Esophagus squamous epithelium (tissue), 4 donors: Measurements from ENCODE around the gene PARD6B.

Experiments
- POLR2A ChIP-seq, 4 donors: fragments of 450-650 bp; IDR thresholded peaks; one replicate each; pipeline ENCODE4 v1.6.1; 2017; ENCODE audit warnings: antibody characterized with exemption in 4 of 4, mild to moderate bottlenecking in 4 of 4, moderate library complexity in 3 of 4
- TF ChIP-seq, protein P1 (sequence below), 6 experiments: fragments of 450-650 bp in 4 of 6; fragments of 200-600 bp in 2 of 6; sonication (generic) in 2 of 6; IDR thresholded peaks; one replicate each; pipeline ENCODE4 v1.5.1; 2016 to 2019; ENCODE audit warnings: antibody characterized with exemption in 6 of 6, mild to moderate bottlenecking in 4 of 6, moderate library complexity in 4 of 6

DNA sequence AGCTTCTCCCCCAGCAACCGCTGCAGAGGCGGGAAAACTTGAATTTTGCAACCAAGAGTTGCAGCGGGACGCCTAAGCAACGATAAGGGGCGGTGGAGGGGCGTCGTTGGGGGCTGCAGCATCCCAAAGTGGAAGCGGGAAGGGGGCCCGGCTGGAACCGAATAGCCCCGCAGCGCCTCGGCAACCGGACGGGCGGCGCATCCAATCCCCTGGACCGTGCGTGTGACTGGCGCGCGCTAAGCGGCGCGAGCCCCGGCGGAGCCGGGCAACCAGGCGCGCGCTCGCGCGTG, 670 bp upstream of the PARD6B start:
- TF ChIP-seq, protein P1, sequence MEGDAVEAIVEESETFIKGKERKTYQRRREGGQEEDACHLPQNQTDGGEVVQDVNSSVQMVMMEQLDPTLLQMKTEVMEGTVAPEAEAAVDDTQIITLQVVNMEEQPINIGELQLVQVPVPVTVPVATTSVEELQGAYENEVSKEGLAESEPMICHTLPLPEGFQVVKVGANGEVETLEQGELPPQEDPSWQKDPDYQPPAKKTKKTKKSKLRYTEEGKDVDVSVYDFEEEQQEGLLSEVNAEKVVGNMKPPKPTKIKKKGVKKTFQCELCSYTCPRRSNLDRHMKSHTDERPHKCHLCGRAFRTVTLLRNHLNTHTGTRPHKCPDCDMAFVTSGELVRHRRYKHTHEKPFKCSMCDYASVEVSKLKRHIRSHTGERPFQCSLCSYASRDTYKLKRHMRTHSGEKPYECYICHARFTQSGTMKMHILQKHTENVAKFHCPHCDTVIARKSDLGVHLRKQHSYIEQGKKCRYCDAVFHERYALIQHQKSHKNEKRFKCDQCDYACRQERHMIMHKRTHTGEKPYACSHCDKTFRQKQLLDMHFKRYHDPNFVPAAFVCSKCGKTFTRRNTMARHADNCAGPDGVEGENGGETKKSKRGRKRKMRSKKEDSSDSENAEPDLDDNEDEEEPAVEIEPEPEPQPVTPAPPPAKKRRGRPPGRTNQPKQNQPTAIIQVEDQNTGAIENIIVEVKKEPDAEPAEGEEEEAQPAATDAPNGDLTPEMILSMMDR (IDR thresholded peaks at IDR 0.05): peak in 1 of 6 experiments; percentile 3
- TF ChIP-seq POLR2A (IDR thresholded peaks at IDR 0.05): no peak
